ENCODE measurements around the gene FGF5.

GRCh38 chr4:80307774-80308465 lies 41.5 kb downstream of the FGF5 start:
- TF ChIP-seq CTCF (tag by site-specific recombination; IDR thresholded peaks at IDR 0.05) (no peak), ZNF529 (tag by site-specific recombination; IDR thresholded peaks at IDR 0.05; ENCODE audit: insufficient replicate concordance) (no peak), ZNF561 (tag by site-specific recombination; IDR thresholded peaks at IDR 0.05; ENCODE audit: borderline replicate concordance) (no peak)
